GM19395 (cell line): ENCODE results near the gene NPIPB8.
"Not testable (repeated sequence)": the region's sequence is repeated elsewhere in the genome, so short reads cannot be mapped to it uniquely, and the experiment has no call there.

Experiments
- ATAC-seq: cut with Tn5 transposase; IDR thresholded peaks from one replicate; pipeline ENCODE4 v1.9.1; 2021; ENCODE audit warnings: mild to moderate bottlenecking, moderate library complexity; ENCODE audit not compliant: unreplicated experiment

The NPIPB8 gene

GRCh38 chr16:28637765-28638164 is at the start of gene NPIPB8:
Gene NPIPB8, plus strand, starts transcription at chr16:28638065. Its CDS starts 296 bp downstream, at chr16:28638361.
- not testable (repeated sequence) for ATAC-seq

DNA sequence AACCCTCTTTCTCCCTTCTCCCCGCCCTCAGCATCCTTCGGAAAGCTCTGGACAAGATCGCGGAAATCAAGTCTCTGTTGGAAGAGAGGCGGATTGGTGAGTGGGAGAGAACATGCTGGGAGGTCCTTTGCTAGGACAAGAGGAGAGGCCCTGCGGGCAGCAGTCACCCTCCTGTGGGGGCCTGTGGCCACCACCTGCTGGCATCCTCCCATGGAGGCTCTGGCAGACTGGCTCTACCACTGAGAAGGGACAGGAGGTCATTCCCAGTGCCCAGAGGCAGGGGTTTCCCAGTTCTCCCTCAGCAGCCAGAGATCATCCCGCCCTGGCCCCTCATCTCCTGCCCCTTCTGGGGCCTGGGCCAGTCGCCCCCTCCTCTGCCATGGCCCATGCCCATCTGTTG is 48.8 kb upstream of the NPIPB8 start:
- no peak for ATAC-seq

GRCh38 chr16:28589930-28590329 is 47.9 kb upstream of the NPIPB8 start:
- ATAC-seq, result no peak

DNA sequence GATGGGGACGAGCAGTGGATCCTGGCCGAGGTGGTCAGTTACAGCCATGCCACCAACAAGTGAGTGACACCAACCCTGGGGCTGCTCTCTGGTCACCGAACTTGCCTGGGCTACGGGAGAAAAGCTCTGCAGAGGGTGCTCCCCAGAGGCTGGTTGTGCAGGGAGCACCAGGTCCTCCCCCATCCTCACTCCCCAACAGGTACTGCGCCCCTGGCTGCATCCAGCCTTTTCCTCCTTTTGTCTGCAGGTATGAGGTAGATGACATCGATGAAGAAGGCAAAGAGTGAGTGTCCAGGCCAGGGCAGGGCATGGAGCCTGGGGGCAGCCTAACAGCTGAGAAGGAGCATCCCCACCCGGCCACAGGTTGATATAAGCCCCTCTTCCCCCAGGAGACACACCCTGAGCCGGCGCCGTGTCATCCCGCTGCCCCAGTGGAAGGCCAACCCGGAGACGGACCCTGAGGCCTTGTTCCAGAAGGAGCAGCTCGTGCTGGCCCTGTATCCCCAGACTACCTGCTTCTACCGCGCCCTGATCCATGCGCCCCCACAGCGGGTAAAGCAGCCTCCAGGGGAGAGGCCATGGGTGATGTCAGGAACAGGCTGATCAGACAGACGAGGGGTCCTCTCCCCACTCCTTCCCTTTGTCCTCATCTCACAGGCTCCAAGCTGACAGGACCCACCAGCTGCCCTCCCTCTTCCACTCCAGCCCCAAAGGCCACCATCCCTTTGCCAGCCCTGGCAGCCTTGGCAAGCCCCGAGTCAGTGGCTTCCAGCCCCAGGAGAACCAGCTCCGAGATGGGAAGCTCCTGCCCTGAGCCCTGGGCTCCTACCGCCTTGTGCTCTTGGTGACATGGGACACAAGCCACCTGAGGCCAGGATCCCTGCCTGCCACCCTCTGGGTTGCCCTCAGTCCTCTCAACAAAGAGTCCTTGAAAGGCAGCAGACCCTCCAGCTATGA is 47.2 kb upstream of the NPIPB8 start:
- ATAC-seq, result no peak

DNA sequence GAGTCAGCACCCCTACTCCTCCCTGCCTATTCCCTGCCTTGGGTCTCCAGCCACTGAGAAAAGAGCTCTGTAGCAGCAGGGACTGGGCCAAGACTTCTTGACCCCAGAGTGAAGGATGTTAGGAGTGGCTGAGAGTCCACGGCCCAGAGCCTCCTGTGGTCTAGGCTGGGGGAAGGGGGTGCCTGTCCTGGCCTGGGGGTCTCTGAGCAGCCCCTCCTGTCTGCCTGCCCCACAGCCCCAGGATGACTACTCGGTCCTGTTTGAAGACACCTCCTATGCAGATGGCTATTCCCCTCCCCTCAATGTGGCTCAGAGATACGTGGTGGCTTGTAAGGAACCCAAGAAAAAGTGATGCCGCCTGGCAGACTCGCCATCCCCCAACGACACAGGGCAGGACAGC is 46.5 kb upstream of the NPIPB8 start:
- no peak for ATAC-seq

GRCh38 chr16:28592511-28592910 is 45.4 kb upstream of the NPIPB8 start:
- ATAC-seq, result no peak

- ATAC-seq, result no peak
These were observed 44.8 kb upstream of the NPIPB8 start for GRCh38 chr16:28592979-28593553.

GRCh38 chr16:28595451-28595850 is 42.4 kb upstream of the NPIPB8 start:
- not testable (repeated sequence) for ATAC-seq

DNA sequence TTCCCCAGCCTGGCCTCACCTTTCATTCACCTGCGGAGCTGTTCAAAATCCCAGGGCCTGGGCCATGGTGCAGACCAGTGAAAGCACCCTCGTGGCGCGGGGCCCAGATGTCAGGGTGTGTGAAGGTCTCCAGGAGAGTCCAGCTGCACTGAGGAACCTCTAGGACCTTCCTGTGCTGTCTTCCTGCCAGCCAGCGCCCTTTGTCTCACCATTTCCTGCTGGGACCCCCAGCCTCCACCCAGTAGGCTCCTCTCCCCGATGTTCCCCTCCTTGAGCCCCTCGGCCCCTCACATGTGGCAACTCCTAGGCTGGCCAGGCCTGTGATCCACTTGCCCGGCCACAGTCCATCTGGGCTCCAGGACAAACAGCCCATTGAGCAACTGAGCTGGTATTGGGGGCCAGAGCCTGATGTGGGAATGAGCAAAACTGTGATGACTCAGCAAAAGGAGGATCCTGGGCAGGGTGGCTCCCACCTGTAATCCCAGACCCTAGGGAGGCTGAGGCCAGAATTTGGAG is 41.7 kb upstream of the NPIPB8 start:
- no peak for ATAC-seq

DNA sequence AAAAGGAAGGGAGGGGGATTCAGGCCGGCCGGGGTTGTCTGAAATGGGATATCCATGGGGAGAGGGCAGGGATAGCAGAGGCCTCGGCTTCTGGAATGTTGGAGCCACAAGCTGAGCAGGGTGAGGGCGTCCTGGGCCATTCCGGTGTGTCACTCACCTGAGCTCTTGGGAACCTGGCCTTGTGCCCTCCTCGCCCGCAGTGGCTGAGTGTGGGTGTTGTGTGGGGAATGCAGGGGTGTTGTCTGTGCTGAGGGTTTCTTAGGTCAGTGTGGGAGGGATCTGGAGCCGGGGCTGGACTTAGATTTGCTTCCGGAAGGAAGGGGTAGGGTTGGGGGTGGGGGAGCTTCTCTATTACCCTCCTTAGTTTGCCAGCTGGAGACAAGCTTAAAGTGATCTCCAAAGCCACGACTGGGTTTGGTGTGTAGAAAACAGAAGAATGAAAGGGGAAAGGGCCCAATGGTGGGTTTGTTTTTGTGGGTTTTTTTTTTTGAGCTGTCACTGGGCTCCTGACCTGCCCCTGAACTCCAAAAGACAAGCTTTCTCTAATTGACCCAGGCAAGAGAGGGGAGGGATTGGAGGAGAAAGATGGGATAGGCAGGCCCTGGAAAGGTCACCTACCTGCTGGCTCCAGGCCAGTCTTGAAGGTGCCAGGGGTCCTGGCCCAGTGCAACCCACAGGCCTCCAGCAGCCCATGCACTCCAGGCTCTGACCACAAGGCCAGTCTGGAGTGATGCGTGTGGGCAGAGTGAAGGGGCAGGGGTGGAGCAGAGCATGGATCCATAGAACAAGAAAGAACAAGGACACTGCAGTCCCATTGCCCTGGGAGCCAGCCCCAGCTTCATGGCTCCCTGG is 40.8 kb upstream of the NPIPB8 start, which contains the start of gene SULT1A2:
Gene SULT1A2 (minus strand): TSS at position 211 of the 852 bp plus-strand sequence. CDS start 1,120 bp downstream, outside the sequence.
- ATAC-seq, result no peak

GRCh38 chr16:28597692-28598261 is 40.1 kb upstream of the NPIPB8 start:
- ATAC-seq, result no peak

DNA sequence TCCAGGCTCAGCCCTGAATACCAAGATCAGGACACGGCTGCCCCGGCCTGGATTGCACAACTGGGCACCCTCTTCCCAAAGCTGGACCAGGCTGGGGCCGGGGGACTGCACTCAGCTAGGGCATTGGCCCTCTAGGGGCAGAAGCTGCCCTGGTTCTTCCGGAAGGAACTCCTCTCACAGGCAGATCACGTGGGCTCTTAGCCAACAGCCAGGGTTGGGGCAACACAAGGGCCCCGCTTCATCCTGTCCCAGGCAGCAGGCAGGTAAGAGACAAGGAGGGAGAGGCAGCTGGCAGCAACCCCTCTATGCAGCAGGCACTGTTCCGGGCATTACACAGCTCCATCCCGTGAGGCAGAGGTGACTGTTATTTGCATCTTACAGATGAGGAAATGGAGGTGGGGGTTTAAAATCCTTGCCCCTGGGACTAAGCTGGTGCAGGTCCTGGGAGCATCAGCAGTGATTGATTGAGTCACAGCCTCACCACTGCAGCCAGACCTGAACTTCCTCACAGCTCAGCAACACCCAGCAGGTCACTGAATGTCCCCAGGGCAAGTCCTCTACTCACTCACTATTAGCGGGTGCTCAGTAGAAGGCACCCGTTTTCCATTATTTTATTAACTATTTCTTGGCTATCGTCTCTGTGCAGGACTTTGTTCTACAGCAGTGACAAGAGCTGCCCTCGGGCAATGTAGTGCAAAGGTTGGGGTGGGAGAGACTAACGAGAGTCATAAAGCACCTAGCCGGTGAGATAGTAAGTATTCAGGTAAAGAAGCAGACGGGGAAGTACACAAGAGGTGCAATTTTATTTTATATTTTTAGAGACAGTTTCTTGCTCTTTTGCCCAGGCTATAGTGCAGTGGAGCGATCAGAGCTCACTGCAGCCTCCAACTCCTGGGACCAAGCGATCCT is 38.2 kb upstream of the NPIPB8 start:
- ATAC-seq, result not testable (repeated sequence)

DNA sequence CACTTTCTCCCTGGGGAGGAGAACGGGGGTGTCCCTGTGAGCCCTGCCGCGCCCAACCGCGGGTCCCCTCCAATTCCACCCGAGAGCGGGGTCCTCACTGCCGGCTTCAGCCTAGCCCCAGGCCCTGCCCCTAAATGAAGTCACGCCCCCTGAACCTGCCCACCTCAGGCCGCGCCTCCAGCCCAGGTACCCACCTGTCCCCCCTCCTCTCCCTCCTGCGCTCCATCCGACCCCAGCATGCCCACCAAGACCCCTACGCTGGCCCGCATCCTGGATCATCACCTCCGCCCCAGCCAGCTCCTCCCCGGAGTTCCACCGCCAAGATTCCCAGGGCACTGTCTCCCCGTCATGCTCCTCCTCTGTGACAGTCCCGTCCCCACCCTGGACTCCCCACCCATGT is 36.9 kb upstream of the NPIPB8 start:
- ATAC-seq, result not testable (repeated sequence)

DNA sequence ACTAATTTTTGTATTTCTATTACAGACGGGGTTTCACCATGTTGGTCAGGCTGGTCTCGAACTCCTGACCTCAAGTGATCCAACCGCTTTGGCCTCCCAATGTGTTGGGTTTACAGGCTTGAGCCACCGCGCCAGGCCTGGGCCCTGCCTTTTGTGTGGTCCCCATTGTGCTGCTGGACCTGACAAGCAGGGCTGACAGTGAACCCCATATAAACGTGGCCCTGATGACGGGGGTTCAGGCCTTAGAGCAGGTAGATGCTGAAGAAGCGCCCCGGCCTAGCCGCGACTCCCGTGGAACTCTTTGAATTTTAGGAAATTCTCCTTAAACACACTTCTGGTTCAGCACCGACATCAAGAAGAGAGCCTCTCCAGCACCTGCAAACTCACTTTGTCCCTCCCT is 36.3 kb upstream of the NPIPB8 start:
- ATAC-seq, result not testable (repeated sequence)

- not testable (repeated sequence) for ATAC-seq
These were observed 35.8 kb upstream of the NPIPB8 start for GRCh38 chr16:28602062-28602461.

DNA sequence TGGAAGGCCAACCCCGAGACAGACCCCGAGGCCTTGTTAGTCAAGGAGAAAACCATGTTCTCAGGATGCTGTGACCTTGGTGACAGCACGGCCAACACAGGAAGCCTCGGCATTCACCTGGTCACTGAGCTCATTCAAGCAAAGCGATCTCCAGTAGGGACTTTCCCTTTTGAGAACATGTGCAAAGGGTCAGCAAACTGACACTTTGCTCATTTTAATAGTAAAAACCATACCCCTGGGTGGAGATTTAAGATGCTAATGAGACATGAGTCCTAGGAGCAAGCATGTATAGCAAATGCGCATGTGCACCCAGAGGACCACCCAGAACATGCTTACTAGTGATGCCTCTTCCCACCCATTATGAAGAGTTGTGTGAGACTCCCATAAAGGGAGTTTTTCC is 35.3 kb upstream of the NPIPB8 start:
- ATAC-seq, result no peak

DNA sequence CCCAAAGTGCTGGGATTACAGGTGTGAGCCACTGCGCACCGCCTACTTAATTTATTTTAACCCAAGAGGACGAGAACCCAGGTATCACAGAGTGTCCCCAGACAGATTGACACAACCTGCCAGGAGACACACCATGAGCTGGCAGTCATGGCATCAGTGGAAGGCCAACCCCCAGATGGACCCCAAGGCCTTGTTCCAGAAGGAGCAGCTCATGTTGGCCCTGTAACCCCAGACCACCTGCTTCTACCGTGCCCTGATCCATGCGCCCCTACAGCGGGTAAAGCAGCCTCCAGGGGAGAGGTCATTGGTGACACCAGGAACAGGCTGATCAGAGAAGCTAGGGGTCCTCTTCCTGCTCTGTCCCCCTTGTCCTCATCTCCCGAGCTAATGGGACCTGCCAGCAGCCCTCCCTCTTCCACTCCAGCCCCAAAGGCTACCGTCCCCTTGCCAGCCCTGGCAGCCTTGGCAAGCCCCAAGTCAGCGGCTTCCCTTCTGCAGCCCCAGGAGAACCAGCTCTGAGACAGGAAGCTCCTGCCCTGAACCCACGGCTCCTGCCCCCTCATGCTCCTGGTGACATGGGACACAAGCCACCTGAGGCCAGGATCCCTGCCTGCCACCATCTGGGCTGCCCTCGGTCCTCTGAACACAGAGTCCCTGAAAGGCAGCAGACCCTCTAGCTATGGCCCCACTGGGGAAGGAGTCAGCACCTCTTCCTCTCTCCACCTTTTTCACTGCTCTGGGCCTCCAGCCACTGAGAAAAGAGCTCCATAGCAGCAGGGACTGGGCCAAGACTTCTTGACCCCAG is 34.3 kb upstream of the NPIPB8 start:
- no peak for ATAC-seq

DNA sequence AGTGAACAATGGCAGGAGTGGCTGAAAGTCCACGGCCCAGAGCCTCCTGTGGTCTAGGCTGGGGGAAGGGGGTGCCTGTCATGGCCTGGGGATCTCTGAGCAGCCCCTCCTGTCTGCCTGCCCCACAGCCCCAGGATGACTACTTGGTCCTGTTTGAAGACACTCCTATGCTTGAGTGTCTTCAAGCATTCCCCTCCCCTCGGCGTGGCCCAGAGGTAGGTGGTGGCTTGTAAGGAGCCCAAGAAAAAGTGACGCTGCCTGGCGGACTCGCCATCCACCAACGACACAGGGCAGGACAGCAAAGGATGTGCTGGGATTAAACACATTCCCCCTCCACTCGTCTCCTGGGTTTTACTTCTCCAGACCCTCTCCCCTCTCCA is 33.7 kb upstream of the NPIPB8 start:
- ATAC-seq, result no peak
